Fibroblast of lung (primary cell): ENCODE data around the gene CCDC70. TPM values are rescaled to one million over a fixed set of nuclear protein-coding genes. Genes with fewer than 3 reads are reported as not detected.

Experiments used
- DNase-seq, 2 donors: peaks; one replicate each; pipeline versions ENCODE4 v3.0.0 to v3.0.0-alpha.2; 2010; ENCODE audit warnings: low read depth in 2 of 2
- H2AFZ ChIP-seq: 2 replicates; pipeline ENCODE4 v1.5.1; 2012; ENCODE audit warnings: low read length, control low read depth, inconsistent platforms
- H3K27ac ChIP-seq: 2 replicates; pipeline ENCODE4 v1.5.1; 2011; ENCODE audit warnings: low read length, control low read depth; ENCODE audit not compliant: insufficient read depth
- H3K27me3 ChIP-seq: 2 replicates; pipeline ENCODE4 v1.5.1; 2011; ENCODE audit warnings: mild to moderate bottlenecking, low read length; ENCODE audit not compliant: control insufficient read depth, insufficient read depth
- H3K36me3 ChIP-seq: 2 replicates; pipeline ENCODE4 v1.5.1; 2011; ENCODE audit warnings: low read length; ENCODE audit not compliant: control insufficient read depth, insufficient read depth
- H3K4me1 ChIP-seq: 2 replicates; pipeline ENCODE4 v1.5.1; 2011; ENCODE audit warnings: low read length; ENCODE audit not compliant: control insufficient read depth, insufficient read depth; ENCODE audit errors: extremely low read depth
- H3K4me2 ChIP-seq: 2 replicates; pipeline ENCODE4 v1.5.1; 2011; ENCODE audit warnings: low read length, control low read depth; ENCODE audit not compliant: insufficient read depth; ENCODE audit errors: extremely low read depth
- H3K4me3 ChIP-seq, 4 experiments: fragments of 200-600 bp in 1 of 4; sonication (generic) in 1 of 4; replicated peaks in 1 of 4; 2 replicates each; pipeline ENCODE4 v1.5.1; 2011 to 2016; ENCODE audit warnings: low read length in 4 of 4, low read depth in 3 of 4, mild to moderate bottlenecking in 3 of 4, control low read depth in 2 of 4, inconsistent platforms in 1 of 4, mixed read lengths in 1 of 4; ENCODE audit not compliant: insufficient read depth in 1 of 4; ENCODE audit errors: control extremely low read depth in 1 of 4
- H3K79me2 ChIP-seq: 2 replicates; pipeline ENCODE4 v1.5.1; 2012; ENCODE audit warnings: mild to moderate bottlenecking, low read length, inconsistent platforms; ENCODE audit not compliant: control insufficient read depth, insufficient read depth
- H3K9ac ChIP-seq: 2 replicates; pipeline ENCODE4 v1.5.1; 2011; ENCODE audit warnings: mild to moderate bottlenecking, low read length, control low read depth; ENCODE audit not compliant: insufficient read depth
- H3K9me3 ChIP-seq: 2 replicates; pipeline ENCODE4 v1.5.1; 2012; ENCODE audit warnings: low read depth, low read length; ENCODE audit not compliant: control insufficient read depth, insufficient read depth
- H4K20me1 ChIP-seq: 2 replicates; pipeline ENCODE4 v1.5.1; 2011; ENCODE audit warnings: low read length; ENCODE audit not compliant: control insufficient read depth, insufficient read depth; ENCODE audit errors: extremely low read depth
- EZH2 ChIP-seq: IDR thresholded peaks from 2 replicates; pipeline ENCODE4 v1.5.1; 2012; ENCODE audit warnings: low read length, control low read depth, mild to moderate bottlenecking; ENCODE audit errors: missing control alignments
- polyA plus RNA-seq, 2 donors: library from polyadenylated mRNA; depleted of rRNA in 1 of 2; stranded (reverse) in 1 of 2; unstranded in 1 of 2; fragments of >200 nt; gene quantifications; 2 replicates each; pipeline ENCODE4 v1.2.1, GENCODE V29; 2011 to 2012; ENCODE audit warnings: missing spikeins in 1 of 2
- total RNA-seq: library from RNA; depleted of rRNA; stranded (reverse); fragments of >200 nt; gene quantifications from 2 replicates; pipeline ENCODE4 v1.2.1, GENCODE V29; 2014
- TF ChIP-seq, protein P1 (sequence below), 2 donors: IDR thresholded peaks in 1 of 2; conservative IDR thresholded peaks in 1 of 2; 1 replicate in 1 of 2; 2 replicates in 1 of 2; pipeline ENCODE4 v1.5.1; 2011 to 2012; ENCODE audit warnings: low read length in 2 of 2, control low read depth in 1 of 2, inconsistent platforms in 1 of 2, low read depth in 1 of 2, mild to moderate bottlenecking in 1 of 2

The CCDC70 gene
- total and polyA plus RNA-seq, 2 donors (not counting 1 experiment from before 2014, with no cell fraction given), result not detected

- H3K79me2 ChIP-seq, result no peaks in the 10 kb centered on the region
- H3K9ac ChIP-seq, result no peak overlapping the region
- H3K9me3 ChIP-seq, result no peaks in the 10 kb centered on the region
- H3K4me2 ChIP-seq, result no peak overlapping the region
- H3K4me3 ChIP-seq, result no peak overlapping the region
- H3K36me3 ChIP-seq, result no peaks in the 10 kb centered on the region
- no peak for DNase-seq
- no peak overlapping the region for H2AFZ ChIP-seq
- no peak overlapping the region for H3K27ac ChIP-seq
- H3K4me1 ChIP-seq, result no peaks in the 10 kb centered on the region
- no peak for TF ChIP-seq EZH2
- TF ChIP-seq, protein P1, sequence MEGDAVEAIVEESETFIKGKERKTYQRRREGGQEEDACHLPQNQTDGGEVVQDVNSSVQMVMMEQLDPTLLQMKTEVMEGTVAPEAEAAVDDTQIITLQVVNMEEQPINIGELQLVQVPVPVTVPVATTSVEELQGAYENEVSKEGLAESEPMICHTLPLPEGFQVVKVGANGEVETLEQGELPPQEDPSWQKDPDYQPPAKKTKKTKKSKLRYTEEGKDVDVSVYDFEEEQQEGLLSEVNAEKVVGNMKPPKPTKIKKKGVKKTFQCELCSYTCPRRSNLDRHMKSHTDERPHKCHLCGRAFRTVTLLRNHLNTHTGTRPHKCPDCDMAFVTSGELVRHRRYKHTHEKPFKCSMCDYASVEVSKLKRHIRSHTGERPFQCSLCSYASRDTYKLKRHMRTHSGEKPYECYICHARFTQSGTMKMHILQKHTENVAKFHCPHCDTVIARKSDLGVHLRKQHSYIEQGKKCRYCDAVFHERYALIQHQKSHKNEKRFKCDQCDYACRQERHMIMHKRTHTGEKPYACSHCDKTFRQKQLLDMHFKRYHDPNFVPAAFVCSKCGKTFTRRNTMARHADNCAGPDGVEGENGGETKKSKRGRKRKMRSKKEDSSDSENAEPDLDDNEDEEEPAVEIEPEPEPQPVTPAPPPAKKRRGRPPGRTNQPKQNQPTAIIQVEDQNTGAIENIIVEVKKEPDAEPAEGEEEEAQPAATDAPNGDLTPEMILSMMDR (conservative IDR thresholded peaks at IDR 0.05 in 1 of 2, IDR thresholded peaks at IDR 0.05 in 1 of 2; ENCODE audit: low read depth in 1 of 2, low read length in 2 of 2), result no peak
- H4K20me1 ChIP-seq, result no peaks in the 10 kb centered on the region
- H3K27me3 ChIP-seq, result peaks cover 34% of the 10 kb centered on the region
Observed at GRCh38 chr13:51818276-51818675, 43.5 kb upstream of the CCDC70 start.

- H3K79me2 ChIP-seq, result no peaks in the 10 kb centered on the region
- peak; percentile 40 to 49 for DNase-seq
- no peak overlapping the region for H3K4me2 ChIP-seq
- no peak overlapping the region for H3K27ac ChIP-seq
- no peaks in the 10 kb centered on the region for H3K9me3 ChIP-seq
- H3K27me3 ChIP-seq, result peaks cover 34% of the 10 kb centered on the region
- no peak overlapping the region for H2AFZ ChIP-seq
- TF ChIP-seq, protein P1 (conservative IDR thresholded peaks at IDR 0.05 in 1 of 2, IDR thresholded peaks at IDR 0.05 in 1 of 2; ENCODE audit: low read depth in 1 of 2, low read length in 2 of 2), result no peak
- no peak for TF ChIP-seq EZH2
- H3K4me1 ChIP-seq, result no peaks in the 10 kb centered on the region
- no peaks in the 10 kb centered on the region for H4K20me1 ChIP-seq
- H3K36me3 ChIP-seq, result no peaks in the 10 kb centered on the region
- no peak overlapping the region for H3K4me3 ChIP-seq
- H3K9ac ChIP-seq, result no peak overlapping the region
Observed at GRCh38 chr13:51818781-51819511, 42.8 kb upstream of the CCDC70 start.

DNA sequence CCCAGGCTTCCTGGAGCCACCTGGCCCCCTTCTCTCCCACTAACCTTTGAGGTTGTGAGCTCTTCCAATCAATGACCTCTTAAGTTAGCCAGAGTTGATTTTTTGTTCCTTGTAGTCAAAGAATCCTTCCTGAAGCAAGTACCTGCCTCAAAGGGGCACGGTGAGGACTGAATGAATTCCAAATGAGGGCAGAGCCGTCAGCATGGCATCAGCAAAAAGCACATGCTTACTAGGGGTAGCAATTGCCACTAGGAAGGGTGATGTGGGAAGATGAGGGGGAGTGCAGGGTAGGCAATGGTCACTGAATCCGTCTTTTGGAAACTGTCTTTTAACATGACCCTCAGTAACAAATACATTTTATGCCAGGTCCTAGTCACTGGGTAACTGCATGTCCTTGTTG is 42.2 kb upstream of the CCDC70 start:
- no peaks in the 10 kb centered on the region for H3K9me3 ChIP-seq
- TF ChIP-seq, protein P1 (conservative IDR thresholded peaks at IDR 0.05 in 1 of 2, IDR thresholded peaks at IDR 0.05 in 1 of 2; ENCODE audit: low read depth in 1 of 2, low read length in 2 of 2), result no peak
- TF ChIP-seq EZH2, result no peak
- no peak overlapping the region for H3K9ac ChIP-seq
- H3K4me2 ChIP-seq, result no peak overlapping the region
- no peaks in the 10 kb centered on the region for H3K79me2 ChIP-seq
- no peaks in the 10 kb centered on the region for H3K4me1 ChIP-seq
- no peak overlapping the region for H2AFZ ChIP-seq
- no peaks in the 10 kb centered on the region for H4K20me1 ChIP-seq
- no peak overlapping the region for H3K4me3 ChIP-seq
- no peak overlapping the region for H3K27ac ChIP-seq
- H3K36me3 ChIP-seq, result no peaks in the 10 kb centered on the region
- no peak for DNase-seq
- peaks cover 34% of the 10 kb centered on the region for H3K27me3 ChIP-seq
